GM23338 (cell line): ENCODE measurements around the gene TMEM219. TPM values are rescaled to one million over a fixed set of nuclear protein-coding genes. Genes with fewer than 3 reads are reported as not detected.
"Not testable (repeated sequence)": the region's sequence is repeated elsewhere in the genome, so short reads cannot be mapped to it uniquely, and the experiment has no call there.

Experiments used
- ATAC-seq: fragments of 200-7000 bp; cut with Tn5 transposase; 3 replicates; pipeline ENCODE4 v1.9.1; 2020
- DNase-seq: peaks from one replicate; pipeline ENCODE4 v3.0.0-alpha.2; 2015; ENCODE audit warnings: low spot score
- H2AFZ ChIP-seq: fragments of 200-600 bp; sonication (generic); 2 replicates; pipeline ENCODE4 v1.8.0; 2016; ENCODE audit warnings: antibody characterized with exemption, mild to moderate bottlenecking, moderate library complexity
- H3F3A ChIP-seq: fragments of 200-600 bp; sonication (generic); replicated peaks from 2 replicates; pipeline ENCODE4 v1.8.0; 2017; ENCODE audit warnings: antibody characterized with exemption, mixed run types, low read depth
- H3K27ac ChIP-seq: fragments of 200-600 bp; sonication (generic); 2 replicates; pipeline ENCODE4 v1.6.1; 2016; ENCODE audit warnings: low read depth
- H3K27me3 ChIP-seq: fragments of 200-600 bp; sonication (generic); 2 replicates; pipeline ENCODE4 v1.8.0; 2016; ENCODE audit warnings: mild to moderate bottlenecking, mixed run types, moderate library complexity; ENCODE audit not compliant: insufficient read depth
- H3K36me3 ChIP-seq: fragments of 200-600 bp; sonication (generic); 2 replicates; pipeline ENCODE4 v1.8.0; 2016; ENCODE audit warnings: mild to moderate bottlenecking; ENCODE audit not compliant: insufficient read depth
- H3K4me1 ChIP-seq: fragments of 200-600 bp; sonication (generic); 2 replicates; pipeline ENCODE4 v1.8.0; 2016; ENCODE audit warnings: mild to moderate bottlenecking, moderate library complexity; ENCODE audit not compliant: insufficient read depth
- H3K4me2 ChIP-seq: fragments of 200-600 bp; sonication (generic); 2 replicates; pipeline ENCODE4 v1.7.1; 2017; ENCODE audit warnings: mixed run types
- H3K4me3 ChIP-seq: fragments of 200-600 bp; sonication (generic); 2 replicates; pipeline ENCODE4 v1.6.1; 2016; ENCODE audit warnings: mixed run types
- H3K79me2 ChIP-seq: fragments of 200-600 bp; sonication (generic); replicated peaks from 2 replicates; pipeline ENCODE4 v1.8.0; 2017; ENCODE audit warnings: mild to moderate bottlenecking; ENCODE audit not compliant: insufficient read depth
- H3K9me2 ChIP-seq: fragments of 200-600 bp; sonication (generic); 2 replicates; pipeline ENCODE4 v1.8.0; 2017; ENCODE audit not compliant: insufficient read depth
- H4K20me1 ChIP-seq: fragments of 200-600 bp; sonication (generic); replicated peaks from 2 replicates; pipeline ENCODE4 v1.8.0; 2017; ENCODE audit warnings: mild to moderate bottlenecking; ENCODE audit not compliant: insufficient read depth
- H3K27ac Mint-ChIP-seq: 2 replicates; pipeline ENCODE4 v1.8.0; 2020; ENCODE audit warnings: inconsistent platforms, mild to moderate bottlenecking, moderate library complexity, mixed read lengths
- H3K27me3 Mint-ChIP-seq: 3 replicates; pipeline ENCODE4 v1.8.0; 2022; ENCODE audit warnings: low read depth, mild to moderate bottlenecking, moderate library complexity, mixed read lengths, inconsistent platforms; ENCODE audit not compliant: insufficient read depth, poor library complexity
- H3K36me3 Mint-ChIP-seq: 3 replicates; pipeline ENCODE4 v1.8.0; 2021; ENCODE audit warnings: low read depth, mild to moderate bottlenecking, inconsistent platforms, moderate library complexity, mixed read lengths
- H3K4me1 Mint-ChIP-seq: 3 replicates; pipeline ENCODE4 v1.8.0; 2020; ENCODE audit warnings: mild to moderate bottlenecking, inconsistent platforms, mixed read lengths
- H3K4me3 Mint-ChIP-seq: 3 replicates; pipeline ENCODE4 v1.8.0; 2021; ENCODE audit warnings: moderate library complexity, mild to moderate bottlenecking, inconsistent platforms, mixed read lengths
- H3K9me3 Mint-ChIP-seq: 3 replicates; pipeline ENCODE4 v1.8.0; 2020; ENCODE audit warnings: moderate library complexity, mild to moderate bottlenecking, inconsistent platforms, mixed read lengths
- CREB1 ChIP-seq: fragments of 250-450 bp; sonication (Bioruptor Pico); IDR thresholded peaks from 2 replicates; pipeline ENCODE4 v1.5.0; 2020; ENCODE audit warnings: low read depth, mild to moderate bottlenecking, moderate library complexity
- EZH2 ChIP-seq: fragments of 200-600 bp; sonication (generic); IDR thresholded peaks from one replicate; pipeline ENCODE4 v1.8.0; 2017; ENCODE audit warnings: antibody characterized with exemption, mild to moderate bottlenecking, low read depth; ENCODE audit not compliant: unreplicated experiment
- EZH2phosphoT487 ChIP-seq: fragments of 200-600 bp; sonication (generic); IDR thresholded peaks from one replicate; pipeline ENCODE4 v1.8.1; 2018; ENCODE audit warnings: antibody characterized with exemption; ENCODE audit not compliant: unreplicated experiment
- JUNB ChIP-seq: IDR thresholded peaks from one replicate; pipeline ENCODE4 v1.6.1; 2016; ENCODE audit warnings: antibody characterized with exemption; ENCODE audit not compliant: unreplicated experiment
- NANOG ChIP-seq: IDR thresholded peaks from 2 replicates; pipeline ENCODE4 v1.6.1; 2016; ENCODE audit warnings: antibody characterized with exemption, borderline replicate concordance
- POLR2AphosphoS5 ChIP-seq: IDR thresholded peaks from 2 replicates; pipeline ENCODE4 v1.6.1; 2016; ENCODE audit warnings: antibody characterized with exemption, low read depth
- STAT1 ChIP-seq: IDR thresholded peaks from one replicate; pipeline ENCODE4 v1.6.1; 2016; ENCODE audit warnings: antibody characterized with exemption; ENCODE audit not compliant: unreplicated experiment
- ZNF331 ChIP-seq: fragments of 250-450 bp; sonication (Bioruptor Pico); IDR thresholded peaks from 2 replicates; pipeline ENCODE4 v1.5.0; 2020; ENCODE audit warnings: low read depth, mild to moderate bottlenecking, moderate library complexity
- polyA plus RNA-seq: library from polyadenylated mRNA; unstranded; fragments of >200 nt; fragmentation: Nextera tagmentation; extraction: Ambion mirVana; gene quantifications from 2 replicates; pipeline ENCODE4 v1.2.1, GENCODE V29; 2016
- total RNA-seq: library from RNA; depleted of rRNA; stranded (reverse); fragments of >200 nt; shearing (Covaris generic); gene quantifications from 2 replicates; pipeline ENCODE4 v1.2.3, GENCODE V29; 2014
- TF ChIP-seq, protein P1 (sequence below): fragments of 250-450 bp; sonication (Bioruptor Pico); IDR thresholded peaks from 2 replicates; pipeline ENCODE4 v1.5.0; 2020; ENCODE audit warnings: mild to moderate bottlenecking, moderate library complexity
- TF ChIP-seq, protein P2 (sequence below): IDR thresholded peaks from one replicate; pipeline ENCODE4 v1.6.1; 2018; ENCODE audit warnings: antibody characterized with exemption; ENCODE audit not compliant: unreplicated experiment
- TF ChIP-seq, protein P3 (sequence below): IDR thresholded peaks from 2 replicates; pipeline ENCODE4 v1.6.1; 2016; ENCODE audit warnings: antibody characterized with exemption

The TMEM219 gene
- total and polyA plus RNA-seq, 2 experiments from 2014 or later: 50.0 to 82.3 TPM

DNA sequence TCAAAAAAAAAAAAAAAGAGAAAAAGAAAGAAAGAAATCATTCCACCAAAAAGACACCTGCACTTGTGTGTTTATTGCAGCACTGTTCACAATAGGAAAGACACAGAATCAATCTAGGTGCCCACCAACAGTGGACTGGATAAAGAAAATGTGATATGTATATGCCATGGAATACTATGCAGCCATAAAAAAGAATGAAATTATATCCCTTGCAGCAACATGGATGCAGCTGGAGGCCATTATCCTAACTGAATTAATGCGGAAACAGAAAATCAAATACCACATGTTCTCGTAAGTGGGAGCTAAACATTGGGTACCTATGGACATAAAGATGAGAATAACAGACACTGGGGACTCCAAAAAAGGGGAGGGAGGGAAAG is 55.4 kb downstream of the TMEM219 start:
- no peaks in the 10 kb centered on the region for H3K36me3 ChIP-seq
- DNase-seq: no peak
- Mint-ChIP-seq H3K9me3 (no peaks in the 10 kb centered on the region; the same call in 2 of the 3 replicates), H3K4me1 (no peaks in the 10 kb centered on the region; the same call in 2 of the 3 replicates), H3K27me3 (peaks cover 14% of the 10 kb centered on the region), H3K27ac (no peak overlapping the region), H3K36me3 (peaks cover 4% of the 10 kb centered on the region), H3K4me3 (no peak overlapping the region; the same call in 2 of the 3 replicates)
- H3K79me2 ChIP-seq: no peaks in the 10 kb centered on the region
- H3K4me3 ChIP-seq: no peak overlapping the region
- no peaks in the 10 kb centered on the region for H3K9me2 ChIP-seq
- 0 out of 2 replicates have a peak, but pooled peaks cover 4% of the 10 kb centered on the region for H3F3A ChIP-seq
- H3K4me2 ChIP-seq: no peak overlapping the region
- TF ChIP-seq EZH2phosphoT487 (no peak), ZNF331 (no peak), POLR2AphosphoS5 (no peak), NANOG (no peak), EZH2 (no peak), CREB1 (CRISPR knock-in tag) (no peak), STAT1 (no peak), JUNB (no peak)
- TF ChIP-seq, protein P1, sequence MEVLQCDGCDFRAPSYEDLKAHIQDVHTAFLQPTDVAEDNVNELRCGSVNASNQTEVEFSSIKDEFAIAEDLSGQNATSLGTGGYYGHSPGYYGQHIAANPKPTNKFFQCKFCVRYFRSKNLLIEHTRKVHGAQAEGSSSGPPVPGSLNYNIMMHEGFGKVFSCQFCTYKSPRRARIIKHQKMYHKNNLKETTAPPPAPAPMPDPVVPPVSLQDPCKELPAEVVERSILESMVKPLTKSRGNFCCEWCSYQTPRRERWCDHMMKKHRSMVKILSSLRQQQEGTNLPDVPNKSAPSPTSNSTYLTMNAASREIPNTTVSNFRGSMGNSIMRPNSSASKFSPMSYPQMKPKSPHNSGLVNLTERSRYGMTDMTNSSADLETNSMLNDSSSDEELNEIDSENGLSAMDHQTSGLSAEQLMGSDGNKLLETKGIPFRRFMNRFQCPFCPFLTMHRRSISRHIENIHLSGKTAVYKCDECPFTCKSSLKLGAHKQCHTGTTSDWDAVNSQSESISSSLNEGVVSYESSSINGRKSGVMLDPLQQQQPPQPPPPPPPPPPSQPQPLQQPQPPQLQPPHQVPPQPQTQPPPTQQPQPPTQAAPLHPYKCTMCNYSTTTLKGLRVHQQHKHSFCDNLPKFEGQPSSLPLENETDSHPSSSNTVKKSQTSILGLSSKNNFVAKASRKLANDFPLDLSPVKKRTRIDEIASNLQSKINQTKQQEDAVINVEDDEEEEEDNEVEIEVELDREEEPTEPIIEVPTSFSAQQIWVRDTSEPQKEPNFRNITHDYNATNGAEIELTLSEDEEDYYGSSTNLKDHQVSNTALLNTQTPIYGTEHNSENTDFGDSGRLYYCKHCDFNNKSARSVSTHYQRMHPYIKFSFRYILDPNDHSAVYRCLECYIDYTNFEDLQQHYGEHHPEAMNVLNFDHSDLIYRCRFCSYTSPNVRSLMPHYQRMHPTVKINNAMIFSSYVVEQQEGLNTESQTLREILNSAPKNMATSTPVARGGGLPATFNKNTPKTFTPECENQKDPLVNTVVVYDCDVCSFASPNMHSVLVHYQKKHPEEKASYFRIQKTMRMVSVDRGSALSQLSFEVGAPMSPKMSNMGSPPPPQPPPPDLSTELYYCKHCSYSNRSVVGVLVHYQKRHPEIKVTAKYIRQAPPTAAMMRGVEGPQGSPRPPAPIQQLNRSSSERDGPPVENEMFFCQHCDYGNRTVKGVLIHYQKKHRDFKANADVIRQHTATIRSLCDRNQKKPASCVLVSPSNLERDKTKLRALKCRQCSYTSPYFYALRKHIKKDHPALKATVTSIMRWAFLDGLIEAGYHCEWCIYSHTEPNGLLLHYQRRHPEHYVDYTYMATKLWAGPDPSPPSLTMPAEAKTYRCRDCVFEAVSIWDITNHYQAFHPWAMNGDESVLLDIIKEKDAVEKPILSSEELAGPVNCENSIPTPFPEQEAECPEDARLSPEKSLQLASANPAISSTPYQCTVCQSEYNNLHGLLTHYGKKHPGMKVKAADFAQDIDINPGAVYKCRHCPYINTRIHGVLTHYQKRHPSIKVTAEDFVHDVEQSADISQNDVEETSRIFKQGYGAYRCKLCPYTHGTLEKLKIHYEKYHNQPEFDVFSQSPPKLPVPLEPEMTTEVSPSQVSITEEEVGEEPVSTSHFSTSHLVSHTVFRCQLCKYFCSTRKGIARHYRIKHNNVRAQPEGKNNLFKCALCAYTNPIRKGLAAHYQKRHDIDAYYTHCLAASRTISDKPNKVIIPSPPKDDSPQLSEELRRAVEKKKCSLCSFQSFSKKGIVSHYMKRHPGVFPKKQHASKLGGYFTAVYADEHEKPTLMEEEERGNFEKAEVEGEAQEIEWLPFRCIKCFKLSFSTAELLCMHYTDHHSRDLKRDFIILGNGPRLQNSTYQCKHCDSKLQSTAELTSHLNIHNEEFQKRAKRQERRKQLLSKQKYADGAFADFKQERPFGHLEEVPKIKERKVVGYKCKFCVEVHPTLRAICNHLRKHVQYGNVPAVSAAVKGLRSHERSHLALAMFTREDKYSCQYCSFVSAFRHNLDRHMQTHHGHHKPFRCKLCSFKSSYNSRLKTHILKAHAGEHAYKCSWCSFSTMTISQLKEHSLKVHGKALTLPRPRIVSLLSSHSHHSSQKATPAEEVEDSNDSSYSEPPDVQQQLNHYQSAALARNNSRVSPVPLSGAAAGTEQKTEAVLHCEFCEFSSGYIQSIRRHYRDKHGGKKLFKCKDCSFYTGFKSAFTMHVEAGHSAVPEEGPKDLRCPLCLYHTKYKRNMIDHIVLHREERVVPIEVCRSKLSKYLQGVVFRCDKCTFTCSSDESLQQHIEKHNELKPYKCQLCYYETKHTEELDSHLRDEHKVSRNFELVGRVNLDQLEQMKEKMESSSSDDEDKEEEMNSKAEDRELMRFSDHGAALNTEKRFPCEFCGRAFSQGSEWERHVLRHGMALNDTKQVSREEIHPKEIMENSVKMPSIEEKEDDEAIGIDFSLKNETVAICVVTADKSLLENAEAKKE (CRISPR knock-in tag): no peak
- TF ChIP-seq, protein P2, sequence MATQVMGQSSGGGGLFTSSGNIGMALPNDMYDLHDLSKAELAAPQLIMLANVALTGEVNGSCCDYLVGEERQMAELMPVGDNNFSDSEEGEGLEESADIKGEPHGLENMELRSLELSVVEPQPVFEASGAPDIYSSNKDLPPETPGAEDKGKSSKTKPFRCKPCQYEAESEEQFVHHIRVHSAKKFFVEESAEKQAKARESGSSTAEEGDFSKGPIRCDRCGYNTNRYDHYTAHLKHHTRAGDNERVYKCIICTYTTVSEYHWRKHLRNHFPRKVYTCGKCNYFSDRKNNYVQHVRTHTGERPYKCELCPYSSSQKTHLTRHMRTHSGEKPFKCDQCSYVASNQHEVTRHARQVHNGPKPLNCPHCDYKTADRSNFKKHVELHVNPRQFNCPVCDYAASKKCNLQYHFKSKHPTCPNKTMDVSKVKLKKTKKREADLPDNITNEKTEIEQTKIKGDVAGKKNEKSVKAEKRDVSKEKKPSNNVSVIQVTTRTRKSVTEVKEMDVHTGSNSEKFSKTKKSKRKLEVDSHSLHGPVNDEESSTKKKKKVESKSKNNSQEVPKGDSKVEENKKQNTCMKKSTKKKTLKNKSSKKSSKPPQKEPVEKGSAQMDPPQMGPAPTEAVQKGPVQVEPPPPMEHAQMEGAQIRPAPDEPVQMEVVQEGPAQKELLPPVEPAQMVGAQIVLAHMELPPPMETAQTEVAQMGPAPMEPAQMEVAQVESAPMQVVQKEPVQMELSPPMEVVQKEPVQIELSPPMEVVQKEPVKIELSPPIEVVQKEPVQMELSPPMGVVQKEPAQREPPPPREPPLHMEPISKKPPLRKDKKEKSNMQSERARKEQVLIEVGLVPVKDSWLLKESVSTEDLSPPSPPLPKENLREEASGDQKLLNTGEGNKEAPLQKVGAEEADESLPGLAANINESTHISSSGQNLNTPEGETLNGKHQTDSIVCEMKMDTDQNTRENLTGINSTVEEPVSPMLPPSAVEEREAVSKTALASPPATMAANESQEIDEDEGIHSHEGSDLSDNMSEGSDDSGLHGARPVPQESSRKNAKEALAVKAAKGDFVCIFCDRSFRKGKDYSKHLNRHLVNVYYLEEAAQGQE: no peak
- TF ChIP-seq, protein P3, sequence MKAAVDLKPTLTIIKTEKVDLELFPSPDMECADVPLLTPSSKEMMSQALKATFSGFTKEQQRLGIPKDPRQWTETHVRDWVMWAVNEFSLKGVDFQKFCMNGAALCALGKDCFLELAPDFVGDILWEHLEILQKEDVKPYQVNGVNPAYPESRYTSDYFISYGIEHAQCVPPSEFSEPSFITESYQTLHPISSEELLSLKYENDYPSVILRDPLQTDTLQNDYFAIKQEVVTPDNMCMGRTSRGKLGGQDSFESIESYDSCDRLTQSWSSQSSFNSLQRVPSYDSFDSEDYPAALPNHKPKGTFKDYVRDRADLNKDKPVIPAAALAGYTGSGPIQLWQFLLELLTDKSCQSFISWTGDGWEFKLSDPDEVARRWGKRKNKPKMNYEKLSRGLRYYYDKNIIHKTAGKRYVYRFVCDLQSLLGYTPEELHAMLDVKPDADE: no peak
- H3K27me3 ChIP-seq: peaks cover 7% of the 10 kb centered on the region
- no peaks in the 10 kb centered on the region for H4K20me1 ChIP-seq
- no peak for ATAC-seq
- no peak overlapping the region for H3K27ac ChIP-seq
- H3K4me1 ChIP-seq: peaks cover 3% of the 10 kb centered on the region; the same call in 1 of the 2 replicates
- H2AFZ ChIP-seq: no peak overlapping the region

DNA sequence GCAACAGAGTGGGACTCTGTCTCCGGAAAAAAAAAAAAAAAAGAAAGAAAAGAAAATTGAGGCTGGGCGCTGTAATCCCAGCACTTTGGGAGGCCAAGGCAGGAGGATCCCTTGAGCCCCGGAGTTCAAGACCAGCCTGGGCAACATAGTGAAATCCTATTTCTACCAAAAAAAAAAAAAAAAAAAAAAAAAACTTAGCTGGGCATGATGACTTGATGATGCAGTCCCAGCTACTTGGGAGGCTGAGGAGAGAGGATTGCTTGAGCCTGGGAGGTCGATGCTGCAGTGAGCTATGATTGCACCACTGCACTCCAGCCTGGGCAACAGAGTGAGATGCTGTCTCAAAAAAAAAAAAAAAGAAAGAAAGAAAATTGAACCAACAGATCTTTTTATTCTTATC is 56.1 kb downstream of the TMEM219 start:
- H3K4me2 ChIP-seq, H3K4me3 ChIP-seq, H3K27me3 Mint-ChIP-seq, H2AFZ ChIP-seq, H3K36me3 ChIP-seq, H3K27ac Mint-ChIP-seq, H3K79me2 ChIP-seq, H3K36me3 Mint-ChIP-seq, ATAC-seq, H3K9me3 Mint-ChIP-seq, H4K20me1 ChIP-seq, H3K9me2 ChIP-seq, H3K27ac ChIP-seq, H3K27me3 ChIP-seq, H3F3A ChIP-seq, H3K4me1 ChIP-seq, H3K4me1 Mint-ChIP-seq, DNase-seq, H3K4me3 Mint-ChIP-seq: not testable (repeated sequence)
